KOPT-K1 (cell line): ENCODE measurements around the gene SRRT.

ENCODE experiments used
- H3K27ac ChIP-seq: fragments of 200-600 bp; sonication (generic); 2 replicates; pipeline ENCODE4 v1.5.1; 2016; ENCODE audit warnings: antibody characterized with exemption, mild to moderate bottlenecking, low read depth, low read length; ENCODE audit not compliant: poor library complexity, severe bottlenecking
- H3K36me3 ChIP-seq: fragments of 200-600 bp; sonication (generic); 2 replicates; pipeline ENCODE4 v1.5.1; 2017; ENCODE audit warnings: antibody characterized with exemption, mild to moderate bottlenecking, low read length, moderate library complexity; ENCODE audit not compliant: insufficient read depth
- H3K9me3 ChIP-seq: fragments of 200-600 bp; sonication (generic); 2 replicates; pipeline ENCODE4 v1.5.1; 2017; ENCODE audit warnings: antibody characterized with exemption, low read length, mild to moderate bottlenecking; ENCODE audit not compliant: insufficient read depth, poor library complexity, severe bottlenecking

SRRT gene

DNA sequence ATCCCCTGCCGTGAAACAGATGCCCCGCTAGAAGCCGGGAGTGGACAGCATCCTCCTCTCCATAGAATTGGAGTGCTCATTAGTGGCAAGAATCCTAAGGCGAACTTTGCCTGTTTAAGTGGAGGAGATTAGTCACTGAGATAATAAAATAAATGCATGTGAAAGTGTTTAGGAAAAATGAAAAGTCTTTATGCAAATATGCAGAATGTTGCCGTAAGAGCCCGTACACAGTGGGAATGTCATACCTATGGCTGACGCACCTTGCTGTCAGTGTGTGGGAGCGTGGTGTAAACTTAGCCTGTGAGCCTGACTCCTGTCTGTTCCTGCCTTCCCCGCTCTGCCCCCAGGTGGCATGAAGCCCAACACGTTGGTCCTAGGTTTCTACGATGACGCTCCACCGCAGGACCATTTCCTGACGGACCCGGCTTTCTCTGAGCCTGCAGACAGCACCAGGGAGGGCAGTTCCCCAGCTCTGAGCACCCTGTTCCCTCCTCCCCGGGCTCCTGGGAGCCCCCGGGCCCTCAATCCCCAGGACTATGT lies 9.5 kb upstream of the SRRT start:
- Histone ChIP-seq H3K9me3 (no peaks in the 10 kb centered on the region), H3K36me3 (peaks cover 30% of the 10 kb centered on the region; the same call in 1 of the 2 replicates), H3K27ac (no peak overlapping the region)

DNA sequence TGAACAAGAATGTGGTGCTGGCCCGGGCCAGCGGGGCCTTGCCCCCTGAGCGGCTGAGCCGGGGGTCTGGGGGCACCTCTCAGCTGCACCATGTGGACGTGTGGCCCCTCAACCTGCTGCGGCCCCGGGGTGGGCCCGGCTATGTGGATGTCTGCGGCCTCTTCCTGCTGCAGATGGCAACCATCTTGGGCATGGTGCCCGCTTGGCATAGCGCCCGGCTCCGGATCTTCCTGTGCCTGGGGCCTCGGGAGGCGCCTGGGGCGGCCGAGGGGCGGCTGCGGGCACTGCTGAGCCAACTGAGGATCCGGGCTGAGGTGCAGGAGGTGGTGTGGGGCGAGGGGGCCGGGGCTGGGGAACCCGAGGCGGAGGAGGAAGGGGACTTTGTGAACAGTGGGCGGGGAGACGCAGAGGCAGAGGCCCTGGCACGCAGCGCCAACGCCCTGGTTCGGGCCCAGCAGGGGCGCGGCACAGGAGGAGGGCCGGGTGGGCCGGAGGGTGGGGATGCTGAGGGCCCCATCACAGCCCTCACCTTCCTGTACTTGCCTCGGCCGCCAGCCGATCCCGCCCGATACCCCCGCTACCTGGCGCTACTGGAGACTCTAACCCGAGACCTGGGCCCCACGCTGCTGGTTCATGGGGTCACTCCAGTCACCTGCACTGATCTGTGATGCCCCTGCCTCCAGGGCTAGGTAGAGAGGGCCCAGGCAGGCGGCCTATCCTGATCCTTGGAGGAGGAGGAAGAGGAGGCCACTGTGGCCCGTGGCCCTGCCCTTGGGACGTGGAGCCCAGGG lies 8.8 kb upstream of the SRRT start:
- peaks cover 24% of the 10 kb centered on the region; the same call in 1 of the 2 replicates for H3K36me3 ChIP-seq
- no peaks in the 10 kb centered on the region for H3K9me3 ChIP-seq
- no peak overlapping the region for H3K27ac ChIP-seq

- Histone ChIP-seq H3K36me3 (peaks cover 23% of the 10 kb centered on the region; the same call in 1 of the 2 replicates), H3K27ac (no peak overlapping the region), H3K9me3 (no peaks in the 10 kb centered on the region)
Measured at GRCh38 chr7:100866729-100867039, 8.2 kb upstream of the SRRT start.

GRCh38 chr7:100867040-100867775 lies 7.7 kb upstream of the SRRT start, which contains the start of gene TRIP6:
Gene TRIP6, plus strand, starts transcription at chr7:100867387. Its CDS starts 111 bp downstream, at chr7:100867498.
- peaks cover 18% of the 10 kb centered on the region; the same call in 1 of the 2 replicates for H3K36me3 ChIP-seq
- no peaks in the 10 kb centered on the region for H3K9me3 ChIP-seq
- H3K27ac ChIP-seq, result no peak within 1 kb of the TSS

- no peak overlapping the region for H3K27ac ChIP-seq
- peaks cover 11% of the 10 kb centered on the region; the same call in 1 of the 2 replicates for H3K36me3 ChIP-seq
- H3K9me3 ChIP-seq, result no peaks in the 10 kb centered on the region
Measured at GRCh38 chr7:100867776-100868485, 7.0 kb upstream of the SRRT start.

DNA sequence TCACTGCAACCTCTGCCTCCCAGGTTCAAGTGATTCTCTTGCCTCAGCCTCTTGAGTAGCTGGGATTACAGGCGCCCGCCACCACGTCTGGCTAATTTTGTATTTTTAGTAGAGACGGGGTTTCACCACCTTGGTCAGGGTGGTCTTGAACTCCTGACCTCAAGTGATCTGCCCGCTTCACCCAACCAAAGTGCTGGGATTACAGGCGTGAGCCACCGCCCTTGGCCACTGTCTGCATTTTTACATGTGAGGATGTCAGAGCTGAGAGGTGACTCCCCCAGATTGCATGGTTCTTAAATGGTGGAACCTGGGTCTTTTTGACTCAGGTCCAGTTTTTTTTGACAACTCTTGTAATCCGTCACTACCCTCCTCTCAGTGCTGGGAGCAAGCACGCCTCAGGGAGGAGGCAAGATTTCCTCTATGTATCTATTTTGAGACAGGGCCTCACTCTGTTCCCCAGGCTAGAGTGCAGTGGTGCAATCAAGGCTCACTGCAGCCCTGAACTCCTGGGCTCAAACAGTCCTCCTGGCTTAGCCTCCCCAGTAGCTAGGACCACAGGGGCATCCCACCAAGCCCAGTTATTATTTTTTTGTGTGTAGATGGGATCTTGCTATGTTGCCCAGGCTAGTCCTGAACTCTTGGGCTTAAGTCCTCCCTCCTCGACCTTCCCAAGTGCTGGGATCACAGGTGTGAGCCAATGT lies 1.2 kb upstream of the SRRT start:
- peak overlapping the region; percentile 98 for H3K27ac ChIP-seq
- peaks cover 28% of the 10 kb centered on the region for H3K36me3 ChIP-seq
- no peaks in the 10 kb centered on the region for H3K9me3 ChIP-seq

GRCh38 chr7:100874300-100874576 lies 665 bp upstream of the SRRT start:
- Histone ChIP-seq H3K36me3 (peaks cover 33% of the 10 kb centered on the region), H3K27ac (peak overlapping the region; percentile 98), H3K9me3 (no peaks in the 10 kb centered on the region)

DNA sequence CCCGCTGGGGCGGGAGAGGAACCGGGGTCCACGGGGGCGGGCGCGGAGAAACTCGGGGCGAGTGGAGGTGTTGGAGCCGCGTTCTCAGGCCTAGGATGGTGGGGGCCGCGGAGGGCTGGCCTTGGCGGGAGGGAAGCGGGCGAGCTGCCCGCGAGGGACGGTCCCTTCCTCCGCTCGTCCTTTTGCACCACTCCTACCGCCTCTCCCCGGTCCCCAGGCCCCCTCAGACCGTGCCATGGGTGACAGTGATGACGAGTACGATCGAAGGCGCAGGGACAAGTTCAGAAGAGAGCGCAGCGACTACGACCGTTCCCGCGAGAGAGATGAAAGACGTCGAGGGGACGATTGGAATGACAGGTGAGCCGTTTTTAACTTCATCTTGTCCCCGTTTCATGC lies 451 bp downstream of the SRRT start:
- H3K36me3 ChIP-seq, result peaks cover 44% of the 10 kb centered on the region
- H3K9me3 ChIP-seq, result no peaks in the 10 kb centered on the region
- H3K27ac ChIP-seq, result peak overlapping the region; percentile 98

DNA sequence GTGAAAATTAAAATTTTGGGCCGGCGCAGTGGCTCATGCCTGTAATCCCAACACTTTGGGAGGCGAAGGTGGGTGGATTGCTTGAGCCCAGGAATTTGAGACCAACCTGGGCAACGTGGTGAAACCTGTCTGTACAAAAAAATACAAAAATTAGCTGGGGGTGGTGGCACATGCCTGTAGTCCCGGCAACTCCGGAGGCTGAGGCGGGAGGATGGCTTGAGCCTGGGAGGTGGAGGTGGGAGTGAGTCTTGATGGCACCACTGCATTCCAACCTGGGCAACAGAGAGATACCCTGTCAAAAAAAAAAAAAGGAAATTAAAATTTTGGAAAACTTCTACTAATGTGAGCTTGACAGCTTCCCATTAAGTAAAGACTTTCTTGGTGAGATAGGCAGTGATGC lies 3.1 kb downstream of the SRRT start:
- Histone ChIP-seq H3K36me3 (peaks cover 71% of the 10 kb centered on the region), H3K27ac (no peak overlapping the region), H3K9me3 (no peaks in the 10 kb centered on the region)

- Histone ChIP-seq H3K36me3 (peaks cover 77% of the 10 kb centered on the region), H3K27ac (no peak overlapping the region), H3K9me3 (no peaks in the 10 kb centered on the region)
Measured at GRCh38 chr7:100878685-100879084, 3.8 kb downstream of the SRRT start.

DNA sequence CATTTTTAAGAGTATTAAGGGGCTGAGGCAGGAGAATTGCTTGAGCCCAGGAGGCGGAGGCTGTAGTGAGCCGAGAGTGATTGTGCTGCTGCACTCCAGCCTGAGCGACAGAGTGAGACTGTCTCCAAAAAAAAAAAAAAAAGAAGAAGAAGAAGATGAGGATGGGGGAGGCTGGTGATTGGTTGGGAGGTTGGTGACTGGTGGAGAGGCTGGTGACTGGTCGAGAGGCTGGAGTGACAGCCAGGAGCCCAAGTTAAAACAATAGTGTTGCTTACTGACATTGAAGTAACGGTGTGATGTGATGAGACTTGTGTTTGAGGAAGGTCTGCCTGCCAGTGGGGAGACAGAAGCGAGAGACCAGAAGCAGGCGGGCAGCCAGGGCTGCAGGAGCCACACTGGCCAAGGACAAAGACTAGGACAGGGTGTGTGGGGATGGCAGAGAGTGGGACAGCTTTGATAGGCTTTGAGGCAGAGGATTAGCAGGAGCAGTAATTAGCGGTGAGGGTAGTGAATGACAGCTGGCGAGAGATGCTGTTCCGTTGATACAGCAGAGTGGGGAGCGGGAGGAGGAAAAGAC lies 4.9 kb downstream of the SRRT start:
- Histone ChIP-seq H3K27ac (no peak overlapping the region), H3K9me3 (no peaks in the 10 kb centered on the region), H3K36me3 (peaks cover 88% of the 10 kb centered on the region)

- Histone ChIP-seq H3K27ac (no peak overlapping the region), H3K9me3 (no peaks in the 10 kb centered on the region), H3K36me3 (peaks cover 97% of the 10 kb centered on the region)
Measured at GRCh38 chr7:100880645-100881044, 5.7 kb downstream of the SRRT start.

GRCh38 chr7:100881136-100881535 lies 6.2 kb downstream of the SRRT start:
- no peak overlapping the region for H3K27ac ChIP-seq
- H3K9me3 ChIP-seq, result no peaks in the 10 kb centered on the region
- peaks cover 100% of the 10 kb centered on the region for H3K36me3 ChIP-seq

GRCh38 chr7:100882201-100882600 lies 7.3 kb downstream of the SRRT start:
- Histone ChIP-seq H3K36me3 (peaks cover 100% of the 10 kb centered on the region), H3K9me3 (no peaks in the 10 kb centered on the region), H3K27ac (no peak overlapping the region)
